NB4 (cell line): ENCODE data around the gene TMEM248.

Experiments used
- CTCF ChIP-seq: IDR thresholded peaks from one replicate; pipeline ENCODE4 v1.5.1; 2012; ENCODE audit warnings: low read depth, low read length
- POLR2A ChIP-seq: IDR thresholded peaks from 2 replicates; pipeline ENCODE4 v1.6.1; 2011; ENCODE audit warnings: mild to moderate bottlenecking; ENCODE audit not compliant: insufficient read length; ENCODE audit errors: extremely low read depth
- TF ChIP-seq, protein P1 (sequence below): IDR thresholded peaks from 2 replicates; pipeline ENCODE4 v1.6.1; 2011; ENCODE audit warnings: low read depth, low read length

DNA sequence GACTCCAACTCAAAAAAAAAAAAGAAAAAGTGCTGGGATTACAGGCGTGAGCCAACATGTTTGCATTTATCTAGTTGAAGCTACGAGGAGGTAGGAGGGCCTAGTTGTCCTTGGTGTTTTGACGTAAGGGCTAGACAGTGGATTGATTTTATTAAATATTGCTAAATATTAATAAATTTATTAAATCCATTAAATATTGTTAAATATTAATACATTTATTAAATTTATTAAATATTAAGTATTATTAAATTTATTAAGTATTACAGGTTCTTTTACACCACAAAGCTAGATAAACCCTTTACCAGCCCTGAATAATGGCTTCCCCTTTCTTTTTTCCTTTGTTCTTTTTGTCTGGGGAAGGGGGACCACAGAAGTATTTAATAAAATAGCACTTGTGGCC lies 47.5 kb upstream of the TMEM248 start:
- no peak for TF ChIP-seq CTCF
- no peak for TF ChIP-seq POLR2A
- TF ChIP-seq, protein P1, sequence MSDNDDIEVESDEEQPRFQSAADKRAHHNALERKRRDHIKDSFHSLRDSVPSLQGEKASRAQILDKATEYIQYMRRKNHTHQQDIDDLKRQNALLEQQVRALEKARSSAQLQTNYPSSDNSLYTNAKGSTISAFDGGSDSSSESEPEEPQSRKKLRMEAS: no peak
